GM21367 (cell line): Measurements from ENCODE around the gene EXOC6B.

ENCODE experiments used
- ATAC-seq: cut with Tn5 transposase; IDR thresholded peaks from one replicate; pipeline ENCODE4 v1.9.1; 2021; ENCODE audit not compliant: unreplicated experiment

Gene EXOC6B

GRCh38 chr2:72182547-72182946 lies 643.3 kb downstream of the EXOC6B start:
- no peak for ATAC-seq

DNA sequence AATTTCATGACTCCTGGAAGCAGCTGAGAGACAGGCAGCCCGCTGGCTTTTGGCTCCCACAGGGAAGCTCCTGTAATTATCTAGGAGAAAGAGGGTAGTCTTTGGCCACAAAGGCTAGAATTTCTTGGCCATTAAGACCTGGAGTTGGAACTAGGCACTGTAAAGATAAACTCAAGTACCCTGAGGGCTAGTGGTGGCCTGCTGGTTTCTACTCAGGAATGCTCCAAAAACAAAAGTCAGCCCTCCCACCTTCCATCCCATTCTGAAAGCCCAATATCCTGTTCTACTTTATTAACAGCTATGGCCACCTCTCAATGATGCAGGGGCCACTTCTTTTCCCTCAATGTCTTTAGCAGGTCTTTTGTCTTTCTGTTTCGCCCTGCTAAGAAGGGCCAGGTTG lies 644.2 kb downstream of the EXOC6B start:
- no peak for ATAC-seq

- ATAC-seq, result no peak
Observed at GRCh38 chr2:72180351-72180750, 645.5 kb downstream of the EXOC6B start.

DNA sequence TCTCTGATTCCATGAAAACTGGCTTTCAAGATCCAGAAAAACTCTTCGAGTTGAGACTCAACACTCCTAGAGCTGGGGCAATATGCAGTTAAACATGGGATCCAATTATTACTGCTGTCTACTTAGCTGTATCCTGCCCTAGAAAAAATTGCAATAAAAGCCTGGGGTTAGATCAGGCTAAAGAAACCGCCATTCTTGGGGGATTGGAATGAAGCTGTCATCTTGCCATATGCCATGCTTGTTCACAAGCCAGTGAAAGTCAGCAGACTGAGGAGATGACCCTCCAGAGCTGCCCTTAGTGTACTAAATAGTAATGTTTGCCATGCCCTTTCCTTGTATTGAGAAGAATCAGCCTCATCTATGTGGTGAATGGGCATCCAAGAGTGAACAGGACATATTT lies 647.3 kb downstream of the EXOC6B start:
- ATAC-seq, result no peak

DNA sequence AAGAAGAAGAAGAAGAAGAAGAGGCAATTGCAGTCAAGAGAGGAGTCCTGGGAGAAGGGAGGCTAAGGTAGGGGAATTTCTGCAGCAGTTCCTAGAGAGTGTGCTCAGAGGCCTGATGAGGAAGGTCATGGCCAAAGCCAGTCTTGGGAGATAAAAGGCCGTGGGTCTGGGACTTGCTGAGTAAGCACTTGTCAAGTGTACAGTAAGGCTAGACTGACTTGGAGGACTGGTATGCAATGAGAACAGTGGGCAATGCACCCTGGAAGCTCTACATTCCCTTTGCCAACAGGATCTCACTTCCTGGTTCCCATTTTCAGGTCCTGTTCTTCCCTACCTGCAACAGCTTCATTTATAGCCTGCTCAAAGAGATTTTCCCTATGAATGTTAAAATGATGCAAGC lies 649.6 kb downstream of the EXOC6B start:
- no peak for ATAC-seq

DNA sequence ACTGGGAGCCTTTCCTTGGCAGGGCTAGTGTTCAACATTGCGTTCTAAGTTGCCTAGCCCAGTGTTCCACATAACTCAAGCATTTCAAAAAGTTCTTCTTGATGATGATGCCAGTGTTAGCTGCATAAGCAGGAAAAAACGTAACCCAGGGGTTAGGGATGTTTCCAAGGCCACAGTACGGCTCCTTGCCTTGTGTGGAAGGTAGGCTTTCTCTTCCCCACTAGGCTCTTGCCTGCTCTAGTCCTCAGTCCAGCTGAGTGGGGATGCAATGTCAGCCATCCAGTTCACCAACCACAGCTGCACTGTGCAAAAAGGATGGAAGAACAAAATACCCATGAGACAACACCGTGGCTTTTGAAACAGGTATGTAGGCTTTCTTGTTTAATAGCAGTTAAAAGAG lies 650.2 kb downstream of the EXOC6B start:
- ATAC-seq, result no peak

DNA sequence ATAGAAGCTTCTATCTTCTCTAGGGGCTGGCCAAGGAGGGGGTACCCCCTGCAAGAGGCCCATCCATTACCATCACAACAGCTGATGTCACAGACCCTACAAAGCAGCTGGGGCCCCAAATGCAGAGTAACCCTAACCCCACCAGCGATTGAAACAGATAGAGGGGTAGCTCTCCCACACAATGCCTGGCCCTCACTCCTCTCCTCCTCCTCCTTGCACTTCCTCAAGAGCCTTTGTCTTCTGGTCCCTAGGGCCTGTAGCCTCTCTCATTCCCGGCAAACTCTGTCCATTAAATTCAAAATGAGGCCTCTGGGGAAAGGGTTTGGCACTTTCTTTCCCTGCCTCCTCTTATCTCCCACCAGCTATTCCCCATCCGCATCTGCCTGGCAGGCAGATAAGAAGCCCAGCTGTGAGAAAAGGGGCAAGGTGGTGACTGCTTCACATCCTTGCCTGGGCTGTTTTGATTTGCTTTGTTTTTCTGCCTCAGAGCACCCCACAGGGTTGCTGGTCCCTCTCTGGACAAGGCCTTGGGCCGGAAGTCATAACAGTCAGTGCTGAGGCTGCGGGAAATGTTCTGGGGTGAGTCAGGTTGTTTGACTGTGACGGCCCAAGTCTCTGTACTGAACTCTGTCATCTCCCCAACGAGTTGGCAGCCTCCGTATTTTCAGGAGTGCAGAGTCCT lies 652.1 kb downstream of the EXOC6B start:
- ATAC-seq, result no peak

- no peak for ATAC-seq
Observed at GRCh38 chr2:72172478-72172877, 653.4 kb downstream of the EXOC6B start.

- no peak for ATAC-seq
Observed at GRCh38 chr2:72166279-72166678, 659.6 kb downstream of the EXOC6B start.

DNA sequence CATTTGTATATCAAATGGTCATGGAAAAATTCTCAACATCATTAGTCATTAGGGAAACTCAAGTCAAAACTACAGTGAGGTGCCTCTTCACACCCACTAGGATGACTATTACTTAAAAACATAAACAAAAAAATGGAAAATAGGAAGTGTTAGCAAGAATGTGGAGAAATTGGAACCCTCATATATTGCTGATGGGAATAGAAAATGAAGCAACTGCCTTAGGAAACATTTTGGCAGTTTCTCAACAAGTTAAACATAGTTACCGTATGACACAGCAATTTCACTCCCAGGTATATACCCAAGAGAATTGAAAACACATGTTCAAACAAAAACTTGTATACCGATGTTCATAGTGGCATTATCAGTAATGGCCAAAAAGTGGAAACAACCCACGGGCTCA lies 660.0 kb downstream of the EXOC6B start:
- no peak for ATAC-seq

- no peak for ATAC-seq
Observed at GRCh38 chr2:72162574-72162973, 663.3 kb downstream of the EXOC6B start.

GRCh38 chr2:72159211-72159993 lies 666.4 kb downstream of the EXOC6B start:
- no peak for ATAC-seq

DNA sequence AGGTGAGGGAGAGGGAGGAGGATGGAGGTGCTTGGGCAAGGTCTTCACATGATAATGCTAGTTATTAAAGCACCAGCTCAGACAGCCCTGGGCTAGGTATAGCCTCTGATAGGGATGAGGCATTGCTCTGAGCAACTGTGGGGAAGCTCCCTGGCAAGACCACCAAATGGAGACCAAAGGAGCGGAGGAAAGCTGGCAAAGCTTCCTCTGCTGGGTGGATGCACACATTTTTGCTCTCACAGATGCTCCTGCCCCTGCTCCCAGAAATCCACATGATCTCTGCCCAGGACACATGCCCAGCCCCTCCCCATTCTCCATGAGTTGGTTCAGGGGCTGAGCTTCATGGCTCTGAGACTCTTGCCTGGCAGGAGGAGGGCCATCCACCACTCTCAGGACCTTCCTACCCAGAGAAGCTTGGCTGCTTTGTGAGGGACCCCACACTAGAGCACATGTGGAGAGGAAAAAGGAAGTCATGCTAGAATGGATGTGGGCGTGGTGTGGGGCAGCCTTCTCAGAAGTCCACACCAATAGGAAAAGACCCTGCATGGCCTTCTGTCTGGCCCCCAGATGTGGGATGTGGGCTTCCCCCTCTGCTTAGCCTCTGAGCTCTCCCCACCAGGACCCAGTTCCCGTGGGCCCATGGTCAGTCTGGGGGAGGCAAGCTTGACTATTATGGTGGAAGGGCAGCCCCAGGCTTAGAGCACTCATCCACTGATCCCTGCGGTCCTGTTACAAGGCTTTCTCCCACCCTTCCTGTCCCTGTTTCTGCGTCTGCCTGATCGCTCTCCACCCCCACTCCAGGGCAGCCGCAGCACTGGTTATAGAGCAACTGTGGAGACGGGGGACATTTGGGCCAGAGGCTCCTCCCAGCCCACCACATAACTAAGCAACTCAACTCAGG lies 667.7 kb downstream of the EXOC6B start:
- no peak for ATAC-seq

GRCh38 chr2:72156872-72157271 lies 669.0 kb downstream of the EXOC6B start:
- no peak for ATAC-seq

DNA sequence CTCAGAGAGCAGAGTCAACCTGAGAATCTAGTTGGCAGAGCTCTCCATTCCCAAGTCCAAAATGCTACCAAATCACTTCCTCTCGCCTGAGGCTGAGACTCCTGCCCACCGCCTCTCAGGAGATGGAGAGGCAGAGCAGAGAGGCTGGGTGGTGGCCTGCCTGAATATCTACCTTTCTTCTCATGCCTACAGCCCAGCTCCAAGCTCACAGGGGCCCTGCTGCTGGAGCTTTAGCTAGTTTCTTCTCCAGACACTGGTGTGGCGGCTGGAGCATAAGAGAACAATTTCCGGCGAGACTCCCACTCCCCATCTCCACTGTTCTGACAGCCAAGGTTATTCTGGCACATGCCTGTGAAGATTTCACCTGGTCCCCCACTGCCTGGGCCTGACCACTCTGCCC lies 670.1 kb downstream of the EXOC6B start:
- no peak for ATAC-seq

DNA sequence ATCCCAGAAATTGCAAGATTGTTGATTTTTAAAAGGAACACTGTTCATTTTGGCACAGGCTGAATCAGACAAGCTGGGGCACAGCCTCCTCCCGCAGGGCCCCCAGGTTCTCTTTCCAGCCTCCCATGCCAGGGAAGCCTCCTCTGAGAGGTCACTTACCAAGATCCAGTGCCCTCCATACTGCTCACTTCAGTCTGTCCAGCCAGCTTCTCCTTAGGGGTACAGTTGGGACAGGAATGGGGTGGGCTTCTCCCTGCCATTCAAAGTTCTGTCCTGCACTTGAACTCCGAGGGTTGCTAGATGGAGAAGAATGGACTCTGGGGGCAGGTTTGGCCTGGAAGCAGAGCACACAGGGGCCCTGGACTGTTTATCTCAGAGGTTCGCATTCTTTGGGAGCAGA lies 670.7 kb downstream of the EXOC6B start:
- ATAC-seq, result no peak

- ATAC-seq, result no peak
Observed at GRCh38 chr2:72154386-72154975, 671.4 kb downstream of the EXOC6B start.

DNA sequence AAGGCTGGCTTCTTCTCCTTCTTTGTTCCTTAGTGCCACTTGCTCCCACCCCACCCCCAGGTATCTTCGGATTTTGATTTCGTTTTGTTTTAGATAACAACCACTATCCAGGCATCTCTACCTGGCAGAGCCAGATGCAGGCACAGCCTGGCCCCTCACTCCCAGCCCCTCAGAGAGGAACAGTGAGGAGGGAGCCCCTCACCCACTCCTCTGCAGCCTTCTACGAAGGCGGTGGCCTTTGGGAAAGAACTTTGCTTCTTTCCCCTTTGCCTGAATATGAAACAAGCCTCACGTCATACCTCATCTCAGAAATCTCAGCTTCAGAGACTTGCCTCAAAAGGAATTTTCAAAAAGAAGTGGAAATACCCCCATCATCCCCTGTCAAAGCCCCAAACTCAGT lies 671.9 kb downstream of the EXOC6B start:
- ATAC-seq, result no peak

- no peak for ATAC-seq
Observed at GRCh38 chr2:72153026-72153791, 672.6 kb downstream of the EXOC6B start.

DNA sequence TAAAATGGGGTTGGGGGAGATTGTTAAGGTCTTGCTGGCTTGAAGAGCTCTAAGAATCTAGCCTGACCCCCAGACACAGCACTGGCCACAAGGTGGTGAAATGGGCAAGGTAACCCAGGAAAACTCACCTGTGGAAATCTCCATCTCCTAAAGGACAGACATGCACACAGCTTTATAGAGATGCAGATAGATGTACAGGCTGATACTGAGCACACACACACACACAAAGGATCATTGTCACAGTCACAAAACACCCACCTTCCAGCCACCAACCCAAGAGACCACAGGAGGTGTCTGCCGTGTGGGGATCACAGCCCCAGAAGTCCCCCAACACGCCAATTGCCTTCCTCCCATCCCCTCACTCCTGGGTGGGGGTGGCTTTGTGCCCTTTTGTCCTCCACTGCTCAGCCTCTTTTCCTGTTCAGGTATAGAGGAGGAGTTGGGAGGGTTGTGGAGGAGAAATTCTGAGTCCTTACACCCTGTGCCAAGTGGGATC lies 674.9 kb downstream of the EXOC6B start:
- ATAC-seq, result no peak
